OCI-LY3 (cell line): ENCODE results near the gene ARHGAP22.

Source experiments
- H2AFZ ChIP-seq: fragments of 200-600, 300-600 bp; shearing (Covaris generic); 2 replicates; pipeline ENCODE4 v1.6.0; 2014; ENCODE audit warnings: antibody characterized with exemption, low read depth, low read length
- H3K27ac ChIP-seq: fragments of 200-600, 300-600 bp; sonication (generic); 2 replicates; pipeline ENCODE4 v1.5.1; 2014; ENCODE audit warnings: mild to moderate bottlenecking, low read length, moderate library complexity, mixed read lengths
- H3K27me3 ChIP-seq: fragments of 200-600, 300-600 bp; sonication (generic); 2 replicates; pipeline ENCODE4 v1.6.1; 2014; ENCODE audit warnings: low read depth, low read length, mixed read lengths
- H3K36me3 ChIP-seq: fragments of 200-600, 300-600 bp; sonication (generic); replicated peaks from 2 replicates; pipeline ENCODE3; 2014; ENCODE audit warnings: low read depth, low read length, mixed read lengths
- H3K4me1 ChIP-seq: fragments of 300-600, 200-600 bp; sonication (generic); 2 replicates; pipeline ENCODE4 v1.6.1; 2014; ENCODE audit warnings: low read length, mixed read lengths
- H3K4me2 ChIP-seq: fragments of 200-600, 300-600 bp; sonication (generic); 2 replicates; pipeline ENCODE4 v1.6.1; 2014; ENCODE audit warnings: low read length, mixed read lengths
- H3K4me3 ChIP-seq: fragments of 300-600, 200-600 bp; sonication (generic); 2 replicates; pipeline ENCODE4 v1.5.1; 2014; ENCODE audit warnings: antibody characterized with exemption, mild to moderate bottlenecking, low read length, moderate library complexity
- H3K79me2 ChIP-seq: fragments of 300-600, 200-600 bp; shearing (Covaris generic); 2 replicates; pipeline ENCODE4 v1.6.1; 2014; ENCODE audit warnings: mild to moderate bottlenecking, low read length, mixed read lengths
- H3K9ac ChIP-seq: fragments of 300-600, 200-600 bp; shearing (Covaris generic); 2 replicates; pipeline ENCODE4 v1.6.0; 2014; ENCODE audit warnings: mild to moderate bottlenecking, low read length, moderate library complexity
- H3K9me3 ChIP-seq: fragments of 200-600, 300-600 bp; shearing (Covaris generic); 2 replicates; pipeline ENCODE4 v1.6.1; 2014; ENCODE audit warnings: low read length, mixed read lengths; ENCODE audit not compliant: insufficient read depth
- H4K20me1 ChIP-seq: fragments of 200-600, 300-600 bp; sonication (generic); 2 replicates; pipeline ENCODE4 v1.6.1; 2016; ENCODE audit warnings: low read length, mixed read lengths; ENCODE audit not compliant: insufficient read depth
- EZH2phosphoT487 ChIP-seq: fragments of 200-600 bp; shearing (Covaris generic); IDR thresholded peaks from 2 replicates; pipeline ENCODE4 v1.6.1; 2018; ENCODE audit warnings: antibody characterized with exemption, mixed run types, low read depth
- TF ChIP-seq, protein P1 (sequence below): fragments of 200-600, 300-600 bp; sonication (generic); IDR thresholded peaks from 2 replicates; pipeline ENCODE4 v1.5.1; 2014; ENCODE audit warnings: antibody characterized with exemption, low read length, low read depth

Gene ARHGAP22

DNA sequence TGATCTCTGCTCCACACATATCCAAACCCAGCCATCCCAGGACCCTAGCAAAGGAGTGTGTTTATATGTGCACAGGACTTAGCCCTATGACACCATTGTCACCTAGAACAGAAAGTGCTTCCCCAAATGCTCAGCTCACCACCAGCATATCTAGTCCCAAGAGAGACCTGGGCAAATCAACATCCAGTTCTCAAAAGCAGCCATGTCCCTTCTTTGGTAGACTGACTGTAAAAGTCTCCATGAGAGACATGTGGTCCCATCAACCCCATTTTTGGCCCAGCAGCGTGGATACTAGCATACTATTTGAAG, 20.9 kb upstream of the ARHGAP22 start:
- no peak overlapping the region for H2AFZ ChIP-seq

DNA sequence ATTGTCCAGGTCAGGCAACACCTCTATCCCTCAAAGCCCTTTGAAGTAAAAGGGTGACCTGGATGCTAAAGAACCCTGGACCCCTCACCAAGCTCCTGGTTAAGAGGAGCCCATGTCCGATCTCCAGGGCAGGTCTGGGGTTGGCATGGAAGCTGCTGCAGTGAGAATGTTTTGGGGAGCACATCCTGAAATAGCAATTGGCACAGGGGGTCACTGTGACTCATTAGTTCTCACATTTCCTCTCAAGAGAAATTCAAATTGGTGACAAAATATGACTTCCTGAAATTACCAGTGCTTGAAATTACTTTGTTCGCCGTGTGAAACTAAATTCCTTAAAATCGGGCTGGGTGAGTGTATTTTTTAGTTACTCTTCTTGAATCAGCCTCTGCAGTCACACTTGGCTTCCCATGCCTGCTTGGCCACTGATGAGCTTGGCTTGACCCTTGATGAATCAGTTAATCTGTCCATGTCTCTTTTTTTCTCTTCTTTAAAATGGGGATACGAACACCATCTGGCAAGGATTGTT, 18.8 kb upstream of the ARHGAP22 start:
- Histone ChIP-seq H3K9ac (no peak overlapping the region), H4K20me1 (no peaks in the 10 kb centered on the region), H3K4me1 (no peaks in the 10 kb centered on the region), H2AFZ (no peak overlapping the region), H3K27ac (no peak overlapping the region), H3K9me3 (no peaks in the 10 kb centered on the region), H3K4me2 (no peak overlapping the region), H3K27me3 (peaks cover 15% of the 10 kb centered on the region; the same call in 1 of the 2 replicates), H3K4me3 (no peak overlapping the region), H3K79me2 (no peaks in the 10 kb centered on the region), H3K36me3 (no peaks in the 10 kb centered on the region)
- no peak for TF ChIP-seq EZH2phosphoT487
- TF ChIP-seq, protein P1, sequence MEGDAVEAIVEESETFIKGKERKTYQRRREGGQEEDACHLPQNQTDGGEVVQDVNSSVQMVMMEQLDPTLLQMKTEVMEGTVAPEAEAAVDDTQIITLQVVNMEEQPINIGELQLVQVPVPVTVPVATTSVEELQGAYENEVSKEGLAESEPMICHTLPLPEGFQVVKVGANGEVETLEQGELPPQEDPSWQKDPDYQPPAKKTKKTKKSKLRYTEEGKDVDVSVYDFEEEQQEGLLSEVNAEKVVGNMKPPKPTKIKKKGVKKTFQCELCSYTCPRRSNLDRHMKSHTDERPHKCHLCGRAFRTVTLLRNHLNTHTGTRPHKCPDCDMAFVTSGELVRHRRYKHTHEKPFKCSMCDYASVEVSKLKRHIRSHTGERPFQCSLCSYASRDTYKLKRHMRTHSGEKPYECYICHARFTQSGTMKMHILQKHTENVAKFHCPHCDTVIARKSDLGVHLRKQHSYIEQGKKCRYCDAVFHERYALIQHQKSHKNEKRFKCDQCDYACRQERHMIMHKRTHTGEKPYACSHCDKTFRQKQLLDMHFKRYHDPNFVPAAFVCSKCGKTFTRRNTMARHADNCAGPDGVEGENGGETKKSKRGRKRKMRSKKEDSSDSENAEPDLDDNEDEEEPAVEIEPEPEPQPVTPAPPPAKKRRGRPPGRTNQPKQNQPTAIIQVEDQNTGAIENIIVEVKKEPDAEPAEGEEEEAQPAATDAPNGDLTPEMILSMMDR: no peak

More for the DNA sequence above, 20.9 kb upstream of the ARHGAP22 start:
- Histone ChIP-seq H4K20me1 (no peaks in the 10 kb centered on the region), H3K4me1 (no peaks in the 10 kb centered on the region), H3K36me3 (no peaks in the 10 kb centered on the region), H3K27me3 (peaks cover 11% of the 10 kb centered on the region; the same call in 1 of the 2 replicates), H3K4me3 (no peak overlapping the region), H3K9me3 (no peaks in the 10 kb centered on the region), H3K79me2 (no peaks in the 10 kb centered on the region), H3K27ac (no peak overlapping the region), H3K9ac (no peak overlapping the region), H3K4me2 (no peak overlapping the region)
- TF ChIP-seq, protein P1: no peak
- no peak for TF ChIP-seq EZH2phosphoT487

DNA sequence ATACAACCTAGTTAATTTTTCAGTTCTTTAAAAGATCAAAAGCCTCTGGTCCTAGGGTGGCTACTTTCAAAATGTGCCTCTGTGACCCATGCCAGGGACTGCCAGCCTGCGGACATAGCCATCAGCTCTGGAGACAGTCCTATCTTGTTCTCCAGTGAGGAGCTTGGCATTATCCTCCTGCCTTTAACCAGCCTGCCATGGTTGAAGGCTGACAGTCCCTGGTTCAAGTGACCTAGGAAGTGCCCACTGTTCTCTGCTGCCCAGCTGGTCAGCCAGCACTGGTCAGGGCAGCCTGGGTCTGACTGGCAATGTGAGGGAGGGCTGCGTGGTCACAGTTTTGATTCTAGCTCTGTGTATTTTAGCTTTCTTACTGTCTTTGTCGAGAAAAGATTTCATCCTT, 18.1 kb upstream of the ARHGAP22 start:
- Histone ChIP-seq H3K79me2 (no peaks in the 10 kb centered on the region), H3K4me3 (no peak overlapping the region), H3K9me3 (no peaks in the 10 kb centered on the region), H3K27me3 (peaks cover 21% of the 10 kb centered on the region; the same call in 1 of the 2 replicates), H3K4me2 (no peak overlapping the region), H2AFZ (no peak overlapping the region), H3K27ac (no peak overlapping the region), H3K9ac (no peak overlapping the region), H4K20me1 (no peaks in the 10 kb centered on the region), H3K4me1 (no peaks in the 10 kb centered on the region), H3K36me3 (no peaks in the 10 kb centered on the region)
- TF ChIP-seq, protein P1: no peak
- no peak for TF ChIP-seq EZH2phosphoT487

DNA sequence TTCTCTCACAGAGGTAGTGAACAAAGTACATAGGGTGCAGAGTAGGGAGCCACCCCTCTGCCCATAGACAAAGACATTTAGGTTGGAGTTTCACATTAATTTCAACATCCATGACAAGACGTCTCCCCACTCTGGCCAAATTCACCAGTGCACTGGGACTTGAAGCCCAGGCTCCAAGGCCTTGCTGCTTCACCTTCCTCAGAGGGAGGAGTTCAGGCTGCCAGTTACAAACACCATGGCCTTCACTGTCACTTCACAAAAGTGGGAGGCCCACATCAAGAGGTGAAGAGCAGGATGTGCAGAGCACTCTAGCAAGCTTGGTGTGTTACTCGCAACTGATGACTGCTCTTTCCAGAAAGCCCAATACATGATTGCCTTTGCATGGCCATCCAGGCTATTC, 15.8 kb upstream of the ARHGAP22 start:
- Histone ChIP-seq H3K27ac (no peak overlapping the region), H3K79me2 (no peaks in the 10 kb centered on the region), H2AFZ (no peak overlapping the region), H4K20me1 (no peaks in the 10 kb centered on the region), H3K4me3 (no peak overlapping the region), H3K4me2 (no peak overlapping the region), H3K27me3 (peaks cover 22% of the 10 kb centered on the region; the same call in 1 of the 2 replicates), H3K4me1 (no peaks in the 10 kb centered on the region), H3K9ac (no peak overlapping the region), H3K9me3 (no peaks in the 10 kb centered on the region), H3K36me3 (no peaks in the 10 kb centered on the region)
- TF ChIP-seq EZH2phosphoT487: no peak
- TF ChIP-seq, protein P1: no peak
